Measurements from ENCODE around the gene MGAT3.
"Not testable (repeated sequence)": the region's sequence is repeated elsewhere in the genome, so short reads cannot be mapped to it uniquely, and the experiment has no call there.

MGAT3 gene

GRCh38 chr22:39501644-39502108 lies 44.9 kb downstream of the MGAT3 start:
- POLR2A ChIA-PET, result interaction anchor here (0.6 to 4.3 kb wide), 18 partner anchors 9 to 543 kb away, joined by 3 to 100 read pairs (median 4); partner anchors contain the start of genes ATF4, RPL3 and TAB1
- no peak for TF ChIP-seq ELF4 (IDR thresholded peaks at IDR 0.05)
- TF ChIP-seq CTBP1 (IDR thresholded peaks at IDR 0.05; ENCODE audit: borderline replicate concordance), result no peak
- no peak for TF ChIP-seq PKNOX1 (IDR thresholded peaks at IDR 0.05)
- no peak for TF ChIP-seq NFRKB (IDR thresholded peaks at IDR 0.05)
- CTCF ChIA-PET, result interaction anchor here (0.8 to 2.0 kb wide), 6 partner anchors 8 to 499 kb away, joined by 3 to 11 read pairs (median 6); no protein-coding TSS in a partner anchor
- DNase-seq (ENCODE audit: extremely low spot score), result no peak

GRCh38 chr22:39502109-39502788 lies 45.4 kb downstream of the MGAT3 start, which contains the start of gene MIEF1:
TSS of gene MIEF1 (plus strand) at chr22:39502290. CDS start at chr22:39511295, 9,005 bp downstream.
- ChIA-PET POLR2A (interaction anchor here (0.6 to 4.3 kb wide), 19 partner anchors 9 to 542 kb away, joined by 3 to 100 read pairs (median 4); partner anchors contain the start of genes ATF4, CBX7, RPL3 and TAB1), CTCF (interaction anchor here (0.6 to 2.0 kb wide), 7 partner anchors 9 to 498 kb away, joined by 3 to 11 read pairs (median 5); no protein-coding TSS in a partner anchor)
- TF ChIP-seq HDGF (IDR thresholded peaks at IDR 0.05; ENCODE audit: borderline replicate concordance) (0 out of 2 replicates have a peak, but pooled peaks have one; percentile 84), ARNT (IDR thresholded peaks at IDR 0.05) (no peak), L3MBTL2 (conservative IDR thresholded peaks at IDR 0.05) (peak; percentile 84), FOXA1 (IDR thresholded peaks at IDR 0.05) (no peak), SUZ12 (IDR thresholded peaks at IDR 0.05) (no peak), ELF4 (IDR thresholded peaks at IDR 0.05) (peak; percentile 90), SP1 (IDR thresholded peaks at IDR 0.05) (no peak)
- peak; percentile 99 for DNase-seq (ENCODE audit: extremely low spot score)

GRCh38 chr22:39502789-39503409 lies 46.1 kb downstream of the MGAT3 start:
- POLR2A ChIA-PET, result interaction anchor here (1.0 to 4.3 kb wide), 8 partner anchors 9 to 184 kb away, joined by 3 to 100 read pairs (median 8); partner anchors contain the start of genes ATF4 and RPL3
- TF ChIP-seq L3MBTL2 (conservative IDR thresholded peaks at IDR 0.05) (no peak), ELF4 (IDR thresholded peaks at IDR 0.05) (no peak), CTBP1 (IDR thresholded peaks at IDR 0.05; ENCODE audit: borderline replicate concordance) (no peak)
- CTCF ChIA-PET, result interaction anchor here (1.0 kb wide), 1 partner anchor 11 kb away, joined by 7 read pairs; no protein-coding TSS in a partner anchor
- no peak for DNase-seq (ENCODE audit: extremely low spot score)

- TF ChIP-seq FOXA1 (IDR thresholded peaks at IDR 0.05) (no peak), FOXK2 (IDR thresholded peaks at IDR 0.05) (no peak), ZNF384 (IDR thresholded peaks at IDR 0.05) (no peak), BHLHE40 (IDR thresholded peaks at IDR 0.05; ENCODE audit: borderline replicate concordance) (no peak), SP1 (IDR thresholded peaks at IDR 0.05) (no peak), CTBP1 (IDR thresholded peaks at IDR 0.05; ENCODE audit: borderline replicate concordance) (no peak), LEF1 (IDR thresholded peaks at IDR 0.05; ENCODE audit: borderline replicate concordance) (no peak)
- no peak for DNase-seq (ENCODE audit: extremely low spot score)
- ChIA-PET POLR2A (interaction anchor here (1.2 to 4.3 kb wide), 4 partner anchors 14 to 184 kb away, joined by 3 to 100 read pairs (median 48); partner anchors contain the start of genes ATF4 and RPL3), CTCF (interaction anchor here (1.0 kb wide), 1 partner anchor 11 kb away, joined by 7 read pairs; no protein-coding TSS in a partner anchor)
Measured at GRCh38 chr22:39503630-39504029, 46.8 kb downstream of the MGAT3 start.

DNA sequence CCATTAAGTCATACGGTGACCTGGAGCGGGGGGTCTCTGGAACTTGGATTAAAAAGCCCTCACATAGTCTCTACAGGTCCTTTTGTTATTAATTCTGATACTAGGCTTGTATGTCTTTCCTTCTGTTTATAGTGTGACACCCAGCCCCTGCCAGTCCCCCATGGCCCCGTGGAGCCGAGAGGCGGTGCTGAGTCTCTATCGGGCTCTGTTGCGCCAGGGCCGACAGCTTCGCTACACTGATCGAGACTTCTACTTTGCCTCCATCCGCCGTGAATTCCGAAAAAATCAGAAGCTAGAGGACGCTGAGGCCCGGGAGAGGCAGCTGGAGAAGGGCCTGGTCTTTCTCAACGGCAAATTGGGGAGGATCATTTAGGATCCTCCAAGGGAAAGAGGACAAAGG lies 47.3 kb downstream of the MGAT3 start:
- TF ChIP-seq ARNT (IDR thresholded peaks at IDR 0.05) (no peak), LEF1 (IDR thresholded peaks at IDR 0.05; ENCODE audit: borderline replicate concordance) (no peak), SUZ12 (IDR thresholded peaks at IDR 0.05) (no peak), SP1 (IDR thresholded peaks at IDR 0.05) (no peak), ELF4 (IDR thresholded peaks at IDR 0.05) (no peak), TARDBP (IDR thresholded peaks at IDR 0.05) (no peak), BHLHE40 (IDR thresholded peaks at IDR 0.05; ENCODE audit: borderline replicate concordance) (no peak), L3MBTL2 (conservative IDR thresholded peaks at IDR 0.05) (no peak), FOXA1 (IDR thresholded peaks at IDR 0.05) (no peak), FOXK2 (IDR thresholded peaks at IDR 0.05) (no peak), NFRKB (IDR thresholded peaks at IDR 0.05) (no peak), PKNOX1 (IDR thresholded peaks at IDR 0.05) (no peak), HDGF (IDR thresholded peaks at IDR 0.05; ENCODE audit: borderline replicate concordance) (no peak), ZNF384 (IDR thresholded peaks at IDR 0.05) (no peak)
- ChIA-PET POLR2A (interaction anchor here (1.2 to 4.3 kb wide), 3 partner anchors 14 to 185 kb away, joined by 3 to 94 read pairs (median 3); partner anchors contain the start of genes ATF4 and RPL3), CTCF (interaction anchor here (1.5 kb wide), 1 partner anchor 10 kb away, joined by 7 read pairs; no protein-coding TSS in a partner anchor)
- no peak for DNase-seq (ENCODE audit: extremely low spot score)

DNA sequence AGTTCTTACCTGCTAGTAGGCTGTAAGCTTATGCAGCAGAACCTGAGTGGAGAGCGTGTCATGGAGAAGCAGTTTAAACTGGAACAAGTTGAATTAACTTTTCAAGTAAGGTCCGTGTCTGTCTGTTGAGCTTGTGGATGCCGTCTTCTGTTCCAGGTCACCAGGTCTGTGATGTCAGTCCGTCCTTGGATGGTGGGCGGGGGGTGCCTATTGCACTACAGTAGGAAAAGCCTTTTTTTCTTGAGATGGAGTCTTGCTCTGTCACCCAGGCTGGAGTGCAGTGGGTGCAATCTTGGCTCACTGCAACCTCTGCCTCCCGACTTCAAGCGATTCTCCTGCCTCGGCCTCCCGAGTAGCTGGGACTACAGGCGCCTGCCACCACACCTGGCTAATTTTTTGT lies 50.2 kb downstream of the MGAT3 start:
- not testable (repeated sequence) for DNase-seq (ENCODE audit: extremely low spot score)
- ChIA-PET CTCF (interaction anchor here (0.8 kb wide), 1 partner anchor 22 kb away, joined by 3 read pairs; no protein-coding TSS in a partner anchor), POLR2A (interaction anchor here (1.6 to 2.4 kb wide), 2 partner anchors 11 to 13 kb away, joined by 6 to 16 read pairs; partner anchors contain the start of gene ATF4)

DNA sequence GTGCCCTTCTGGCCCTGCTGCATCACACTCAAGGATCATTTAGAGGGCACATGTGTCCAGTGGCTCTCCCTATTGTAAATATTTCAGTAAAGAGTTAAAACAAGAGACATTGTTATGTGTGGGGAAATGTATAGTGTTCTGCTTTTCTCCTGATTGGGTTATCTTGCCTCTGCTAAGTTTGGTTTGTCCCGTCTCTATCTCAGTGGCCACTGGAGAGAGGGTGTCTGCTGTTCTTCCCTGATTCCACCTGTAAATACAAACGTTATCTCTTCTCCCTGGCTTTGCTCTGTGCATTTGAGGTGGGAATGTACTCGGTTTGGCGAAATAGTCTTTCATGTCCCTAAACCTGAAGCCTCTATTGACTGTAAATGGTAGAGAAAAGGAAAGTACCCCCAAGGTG lies 51.6 kb downstream of the MGAT3 start:
- TF ChIP-seq ARNT (IDR thresholded peaks at IDR 0.05) (no peak), PKNOX1 (IDR thresholded peaks at IDR 0.05) (no peak), SUZ12 (IDR thresholded peaks at IDR 0.05) (no peak), FOXA1 (IDR thresholded peaks at IDR 0.05) (no peak), ELF4 (IDR thresholded peaks at IDR 0.05) (no peak), ZNF384 (IDR thresholded peaks at IDR 0.05) (no peak), TARDBP (IDR thresholded peaks at IDR 0.05) (no peak), HDGF (IDR thresholded peaks at IDR 0.05; ENCODE audit: borderline replicate concordance) (no peak), SP1 (IDR thresholded peaks at IDR 0.05) (no peak), FOXM1 (IDR thresholded peaks at IDR 0.05; ENCODE audit: borderline replicate concordance) (no peak), LEF1 (IDR thresholded peaks at IDR 0.05; ENCODE audit: borderline replicate concordance) (no peak), CTBP1 (IDR thresholded peaks at IDR 0.05; ENCODE audit: borderline replicate concordance) (no peak), FOXK2 (IDR thresholded peaks at IDR 0.05) (no peak), L3MBTL2 (conservative IDR thresholded peaks at IDR 0.05) (no peak), BHLHE40 (IDR thresholded peaks at IDR 0.05; ENCODE audit: borderline replicate concordance) (no peak), NFRKB (IDR thresholded peaks at IDR 0.05) (no peak)
- DNase-seq (ENCODE audit: extremely low spot score), result no peak
- CTCF ChIA-PET, result no interaction called here
- POLR2A ChIA-PET, result interaction anchor here (1.3 to 2.4 kb wide), 2 partner anchors 12 to 14 kb away, joined by 3 to 16 read pairs; partner anchors contain the start of gene ATF4
